Testis (tissue), 3 donors: Measurements from ENCODE around the gene TBC1D2. TPM values are rescaled to one million over a fixed set of nuclear protein-coding genes. Genes with fewer than 3 reads are reported as not detected.

Experiments used
- DNase-seq: peaks from one replicate; pipeline ENCODE4 v3.0.0-alpha.2; 2019
- H3K27ac ChIP-seq, 2 donors: fragments of 200-600 bp; sonication (generic); one replicate each; pipeline ENCODE4 v1.5.1; 2019
- H3K27me3 ChIP-seq: fragments of 200-600 bp; sonication (generic); one replicate; pipeline ENCODE4 v1.5.1; 2019
- H3K36me3 ChIP-seq: fragments of 200-600 bp; sonication (generic); one replicate; pipeline ENCODE4 v1.5.1; 2017; ENCODE audit warnings: low read depth; ENCODE audit errors: missing control alignments
- H3K4me1 ChIP-seq: fragments of 200-600 bp; sonication (generic); one replicate; pipeline ENCODE4 v1.5.1; 2019
- H3K4me3 ChIP-seq, 2 donors: fragments of 200-600 bp; sonication (generic); one replicate each; pipeline ENCODE4 v1.5.1; 2017 to 2019
- H3K9me3 ChIP-seq: fragments of 200-600 bp; sonication (generic); one replicate; pipeline ENCODE4 v1.5.1; 2017
- POLR2A ChIP-seq: fragments of 450-650 bp; IDR thresholded peaks from one replicate; pipeline ENCODE4 v1.6.1; 2017; ENCODE audit warnings: antibody characterized with exemption, mild to moderate bottlenecking, moderate library complexity
- WGBS, 2 donors: methylation state at CpG; one replicate each; pipeline ENCODE4 v1.1.5; 2018; 5-methylcytosine and 5-hydroxymethylcytosine counted together
- intact Hi-C: fragments of 100-400 bp; cut with DNase I; formaldehyde crosslinking; loops from one replicate; pipeline ENCODE4 v1.15.1; 2023; ENCODE audit warnings: low total_unique reads
- polyA plus RNA-seq: library from polyadenylated mRNA; stranded (reverse); fragments of 350-450 nt; fragmentation: Illumina TruSeq; extraction: RNeasy Lipid Tissue Mini Kit (QIAGEN cat#74804); gene quantifications from one replicate; pipeline ENCODE4 v1.2.3, GENCODE V29; 2014; ENCODE audit warnings: low read depth, low replicate concordance; ENCODE audit not compliant: insufficient read depth
- total RNA-seq, 2 donors: library from RNA; depleted of rRNA; stranded (reverse); fragments of >200 nt; gene quantifications; one replicate each; pipeline ENCODE4 v1.2.3, GENCODE V29; 2016
- TF ChIP-seq, protein P1 (sequence below), 3 experiments: fragments of 450-650 bp in 2 of 3; fragments of 200-600 bp in 1 of 3; sonication (generic) in 1 of 3; IDR thresholded peaks; one replicate each; pipeline ENCODE4 v1.5.1; 2016 to 2019; ENCODE audit warnings: antibody characterized with exemption in 3 of 3, mild to moderate bottlenecking in 2 of 3, moderate library complexity in 1 of 3

TBC1D2 gene
- total and polyA plus RNA-seq, 3 donors from 2014 or later: 5.1 to 9.2 (median 8.5) TPM

DNA sequence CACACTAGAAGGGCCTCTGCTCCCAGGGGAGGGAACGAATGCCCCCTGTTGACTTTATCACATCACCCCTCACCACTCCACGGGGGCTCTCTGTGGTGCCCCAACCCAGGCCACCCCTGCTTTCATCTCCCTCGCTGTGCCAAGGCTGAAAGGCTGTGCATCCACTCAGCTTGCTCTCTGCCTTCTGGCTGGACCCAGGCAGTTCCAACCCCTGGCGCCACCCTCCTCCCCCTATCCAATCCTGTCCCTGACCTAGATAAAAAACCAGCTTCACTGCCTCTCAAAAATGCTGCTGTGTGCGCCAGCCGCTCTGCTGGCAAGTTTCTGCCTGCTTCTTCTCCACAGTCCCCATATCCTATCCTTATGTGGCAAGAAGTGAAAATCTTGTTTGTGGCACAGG lies 40.6 kb downstream of the TBC1D2 start:
- Histone ChIP-seq H3K4me3 (no peak overlapping the region), H3K9me3 (no peaks in the 10 kb centered on the region), H3K4me1 (peaks cover 14% of the 10 kb centered on the region), H3K27me3 (no peaks in the 10 kb centered on the region), H3K27ac (peak overlapping the region in 1 of 2 donors; percentile 16), H3K36me3 (no peaks in the 10 kb centered on the region)
- intact Hi-C loops: no loop called here
- no peak for TF ChIP-seq POLR2A
- TF ChIP-seq, protein P1, sequence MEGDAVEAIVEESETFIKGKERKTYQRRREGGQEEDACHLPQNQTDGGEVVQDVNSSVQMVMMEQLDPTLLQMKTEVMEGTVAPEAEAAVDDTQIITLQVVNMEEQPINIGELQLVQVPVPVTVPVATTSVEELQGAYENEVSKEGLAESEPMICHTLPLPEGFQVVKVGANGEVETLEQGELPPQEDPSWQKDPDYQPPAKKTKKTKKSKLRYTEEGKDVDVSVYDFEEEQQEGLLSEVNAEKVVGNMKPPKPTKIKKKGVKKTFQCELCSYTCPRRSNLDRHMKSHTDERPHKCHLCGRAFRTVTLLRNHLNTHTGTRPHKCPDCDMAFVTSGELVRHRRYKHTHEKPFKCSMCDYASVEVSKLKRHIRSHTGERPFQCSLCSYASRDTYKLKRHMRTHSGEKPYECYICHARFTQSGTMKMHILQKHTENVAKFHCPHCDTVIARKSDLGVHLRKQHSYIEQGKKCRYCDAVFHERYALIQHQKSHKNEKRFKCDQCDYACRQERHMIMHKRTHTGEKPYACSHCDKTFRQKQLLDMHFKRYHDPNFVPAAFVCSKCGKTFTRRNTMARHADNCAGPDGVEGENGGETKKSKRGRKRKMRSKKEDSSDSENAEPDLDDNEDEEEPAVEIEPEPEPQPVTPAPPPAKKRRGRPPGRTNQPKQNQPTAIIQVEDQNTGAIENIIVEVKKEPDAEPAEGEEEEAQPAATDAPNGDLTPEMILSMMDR (IDR thresholded peaks at IDR 0.05): no peak
- WGBS, 2 donors: 43 to 54% methylated on average over 6 of the region's 6 CpGs
- DNase-seq: peak; percentile 74

DNA sequence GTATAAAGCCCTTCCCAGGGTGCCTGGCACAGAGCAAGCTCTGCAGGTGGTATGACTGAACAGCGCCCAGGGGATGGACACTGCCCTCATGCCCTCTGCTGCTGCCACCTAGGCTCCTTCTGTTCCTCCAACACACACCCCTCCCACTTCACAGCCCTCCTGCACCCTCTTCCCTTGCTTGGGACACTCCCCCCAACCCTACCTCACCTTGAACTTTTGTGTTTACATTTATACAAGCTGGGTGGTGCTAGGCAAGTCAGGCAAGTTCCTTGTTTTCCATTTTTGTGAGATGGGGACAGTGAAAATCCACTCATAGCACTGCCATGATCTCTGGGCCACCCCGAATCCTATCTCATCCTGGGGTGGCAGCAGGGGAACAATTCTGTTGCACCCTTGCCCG lies 44.2 kb downstream of the TBC1D2 start:
- Histone ChIP-seq H3K27me3 (no peaks in the 10 kb centered on the region), H3K36me3 (no peaks in the 10 kb centered on the region), H3K4me1 (peaks cover 14% of the 10 kb centered on the region), H3K27ac (no peak overlapping the region), H3K4me3 (no peak overlapping the region), H3K9me3 (no peaks in the 10 kb centered on the region)
- DNase-seq: no peak
- 95% methylated on average over 3 of the region's 3 CpGs for WGBS, 2 donors
- intact Hi-C loops: no loop called here
- TF ChIP-seq, protein P1 (IDR thresholded peaks at IDR 0.05): no peak
- TF ChIP-seq POLR2A: no peak

DNA sequence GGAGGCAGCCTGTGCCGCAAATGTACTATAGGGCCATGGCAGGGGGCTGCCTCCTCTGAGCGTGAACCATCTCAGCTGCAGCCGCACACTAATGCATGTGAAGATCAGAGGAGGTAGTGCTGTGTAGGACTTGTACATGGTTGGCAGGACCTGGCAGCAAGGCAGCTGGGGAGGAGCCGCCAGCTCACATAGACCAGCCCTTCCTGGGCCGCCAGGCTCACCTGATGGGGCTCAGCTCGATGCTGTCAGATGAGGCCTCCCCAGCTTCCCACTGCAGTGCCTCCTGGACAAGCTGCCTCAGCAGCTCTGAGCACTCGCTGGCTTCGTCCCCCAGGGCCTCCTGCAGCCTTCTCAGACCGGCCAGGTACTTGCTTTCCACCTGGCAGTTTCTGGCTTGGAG lies 45.0 kb downstream of the TBC1D2 start:
- intact Hi-C loops: no loop called here
- 93 to 94% methylated on average over 2 to 9 of the region's 9 CpGs for WGBS, 2 donors
- no peak for TF ChIP-seq POLR2A
- TF ChIP-seq, protein P1 (IDR thresholded peaks at IDR 0.05): no peak
- no peak for DNase-seq
- peaks cover 13% of the 10 kb centered on the region for H3K4me1 ChIP-seq
- no peak overlapping the region for H3K27ac ChIP-seq
- H3K36me3 ChIP-seq: no peaks in the 10 kb centered on the region
- no peaks in the 10 kb centered on the region for H3K27me3 ChIP-seq
- no peaks in the 10 kb centered on the region for H3K9me3 ChIP-seq
- no peak overlapping the region for H3K4me3 ChIP-seq

DNA sequence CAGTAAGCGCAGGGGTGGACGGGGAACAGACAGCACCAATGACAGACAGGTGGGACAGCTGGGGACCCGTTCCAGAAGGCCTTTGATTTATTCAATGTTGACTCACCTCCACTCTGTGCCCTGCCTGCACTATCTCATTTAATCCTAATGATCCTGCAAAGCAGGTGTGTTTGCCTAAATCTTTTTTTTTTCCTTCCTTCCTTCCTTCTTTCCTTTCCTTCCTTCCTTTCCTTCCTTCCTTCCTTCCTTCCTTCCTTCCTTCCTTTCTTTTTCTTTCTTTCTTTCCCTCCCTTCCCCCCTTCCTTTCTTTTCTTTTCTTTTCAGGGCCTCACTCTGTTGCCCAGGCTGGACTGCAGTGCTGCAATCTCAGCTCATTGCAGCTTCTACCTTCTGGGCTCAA lies 45.9 kb downstream of the TBC1D2 start:
- Histone ChIP-seq H3K27me3 (no peaks in the 10 kb centered on the region), H3K9me3 (no peaks in the 10 kb centered on the region), H3K27ac (no peak overlapping the region), H3K4me3 (no peak overlapping the region), H3K4me1 (peaks cover 4% of the 10 kb centered on the region), H3K36me3 (no peaks in the 10 kb centered on the region)
- 89 to 90% methylated on average over 3 of the region's 3 CpGs for WGBS, 2 donors
- TF ChIP-seq, protein P1 (IDR thresholded peaks at IDR 0.05): no peak
- TF ChIP-seq POLR2A: no peak
- intact Hi-C loops: no loop called here
- no peak for DNase-seq

DNA sequence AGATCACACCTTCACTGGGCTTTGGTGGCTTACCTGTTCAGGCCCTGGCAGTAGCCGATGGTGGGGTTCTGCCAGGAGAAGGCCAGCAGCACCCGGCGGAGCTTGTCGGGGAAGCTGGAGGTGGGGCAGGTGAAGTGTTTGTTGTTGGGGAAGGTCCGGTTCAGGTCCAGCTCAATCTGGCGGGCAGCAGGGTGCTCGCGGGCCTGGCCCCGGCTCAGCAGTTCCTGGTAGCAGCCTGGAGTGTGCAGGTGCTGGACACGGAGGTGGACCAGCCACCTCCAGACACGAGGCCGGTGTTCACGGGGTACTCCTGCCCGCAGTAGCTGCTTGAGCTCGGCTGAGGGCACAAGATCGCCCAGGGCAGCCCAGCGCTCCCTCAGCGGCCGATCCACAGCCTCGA lies 46.8 kb downstream of the TBC1D2 start:
- DNase-seq: no peak
- no peak overlapping the region for H3K4me3 ChIP-seq
- 95 to 96% methylated on average over 4 to 20 of the region's 20 CpGs for WGBS, 2 donors
- TF ChIP-seq, protein P1 (IDR thresholded peaks at IDR 0.05): no peak
- no peak for TF ChIP-seq POLR2A
- intact Hi-C loops: no loop called here
- no peaks in the 10 kb centered on the region for H3K9me3 ChIP-seq
- peaks cover 3% of the 10 kb centered on the region for H3K4me1 ChIP-seq
- no peaks in the 10 kb centered on the region for H3K36me3 ChIP-seq
- H3K27ac ChIP-seq: no peak overlapping the region
- no peaks in the 10 kb centered on the region for H3K27me3 ChIP-seq
